Natural killer cell (primary cell): Measurements from ENCODE around the gene ITPR1. TPM values are rescaled to one million over a fixed set of nuclear protein-coding genes. Genes with fewer than 3 reads are reported as not detected.
A peak's percentile ranks its signal among the peaks of the same experiment; 100 is the strongest.

ENCODE experiments used
- ATAC-seq, 3 donors: fragments of 150-1000 bp in 2 of 3; fragments of 200-7000 bp in 1 of 3; cut with Tn5 transposase; 1 replicate in 1 of 3; 2 replicates in 2 of 3; pipeline ENCODE4 v1.10.0; 2021; ENCODE audit warnings: mild to moderate bottlenecking in 2 of 3, moderate library complexity in 2 of 3
- DNase-seq, 2 donors: peaks; one replicate each; pipeline versions ENCODE4 v3.0.0 to v3.0.0-alpha.2; 2013 to 2021; ENCODE audit warnings: mixed read lengths in 1 of 2
- H3K27ac ChIP-seq: one replicate; pipeline ENCODE4 v1.5.1; 2013; ENCODE audit warnings: mild to moderate bottlenecking, low read length
- H3K27me3 ChIP-seq: one replicate; pipeline ENCODE4 v1.6.1; 2013; ENCODE audit warnings: low read length; ENCODE audit not compliant: control insufficient read depth, insufficient read depth
- H3K36me3 ChIP-seq: one replicate; pipeline ENCODE4 v1.6.1; 2013; ENCODE audit warnings: low read length; ENCODE audit not compliant: control insufficient read depth, insufficient read depth
- H3K4me1 ChIP-seq: one replicate; pipeline ENCODE4 v1.6.1; 2013; ENCODE audit warnings: low read length; ENCODE audit not compliant: control insufficient read depth, insufficient read depth
- H3K4me3 ChIP-seq: one replicate; pipeline ENCODE4 v1.5.1; 2013; ENCODE audit warnings: low read length
- H3K9me3 ChIP-seq: one replicate; pipeline ENCODE4 v1.6.1; 2013; ENCODE audit warnings: low read length; ENCODE audit not compliant: control insufficient read depth, insufficient read depth
- H3K27ac Mint-ChIP-seq, 2 donors: one replicate each; pipeline ENCODE4 v1.8.0; 2022; ENCODE audit warnings: mild to moderate bottlenecking in 2 of 2, mixed read lengths in 2 of 2, moderate library complexity in 1 of 2
- H3K27me3 Mint-ChIP-seq, 2 donors: one replicate each; pipeline ENCODE4 v1.8.0; 2022; ENCODE audit warnings: low read depth in 2 of 2, mixed read lengths in 2 of 2
- H3K36me3 Mint-ChIP-seq: one replicate; pipeline ENCODE4 v1.8.0; 2022; ENCODE audit warnings: mixed read lengths
- H3K4me1 Mint-ChIP-seq, 2 donors: one replicate each; pipeline ENCODE4 v1.8.0; 2022; ENCODE audit warnings: mixed read lengths in 2 of 2
- H3K4me3 Mint-ChIP-seq: one replicate; pipeline ENCODE4 v1.8.0; 2022; ENCODE audit warnings: mild to moderate bottlenecking, moderate library complexity, mixed read lengths
- H3K9me3 Mint-ChIP-seq, 2 donors: one replicate each; pipeline ENCODE4 v1.8.0; 2022; ENCODE audit warnings: mixed read lengths in 2 of 2
- WGBS: methylation state at CpG from one replicate; pipeline ENCODE4 v1.1.7; 2013; ENCODE audit warnings: missing lambda C conversion rate; ENCODE audit not compliant: insufficient coverage; 5-methylcytosine and 5-hydroxymethylcytosine counted together
- intact Hi-C: fragments of 100-400 bp; cut with micrococcal nuclease; formaldehyde crosslinking; loops from one replicate; pipeline ENCODE4 v1.14.2; 2022
- total RNA-seq, 4 donors: library from RNA; stranded (reverse); fragments of 120-200 nt in 1 of 4; gene quantifications; one replicate each; pipeline versions ENCODE4 v1.2.3 to v1.2.4, GENCODE V29; 2013 to 2022
- TF ChIP-seq, protein P1 (sequence below): fragments of 200-600 bp; IDR thresholded peaks from one replicate; pipeline ENCODE4 v1.8.0; 2022; ENCODE audit warnings: antibody characterized with exemption

Gene ITPR1
- total RNA-seq, 3 donors from 2014 or later (not counting 1 experiment from before 2014, with no cell fraction given), result 86.7 to 123 (median 94.8) TPM

GRCh38 chr3:4864503-4864902 is 371.4 kb downstream of the ITPR1 start:
- no peak overlapping the region for H3K4me3 ChIP-seq
- Mint-ChIP-seq H3K36me3 (peaks cover 12% of the 10 kb centered on the region), H3K4me1 (peaks cover 24% of the 10 kb centered on the region in 2 donors), H3K9me3 (peaks cover 0 to 7% of the 10 kb centered on the region in 2 donors), H3K27ac (no peak overlapping the region), H3K4me3 (no peak overlapping the region), H3K27me3 (no peaks in the 10 kb centered on the region)
- H3K36me3 ChIP-seq, result no peaks in the 10 kb centered on the region
- H3K9me3 ChIP-seq, result peaks cover 8% of the 10 kb centered on the region
- peaks cover 20% of the 10 kb centered on the region for H3K4me1 ChIP-seq
- intact Hi-C loops, result no loop called here
- TF ChIP-seq, protein P1, sequence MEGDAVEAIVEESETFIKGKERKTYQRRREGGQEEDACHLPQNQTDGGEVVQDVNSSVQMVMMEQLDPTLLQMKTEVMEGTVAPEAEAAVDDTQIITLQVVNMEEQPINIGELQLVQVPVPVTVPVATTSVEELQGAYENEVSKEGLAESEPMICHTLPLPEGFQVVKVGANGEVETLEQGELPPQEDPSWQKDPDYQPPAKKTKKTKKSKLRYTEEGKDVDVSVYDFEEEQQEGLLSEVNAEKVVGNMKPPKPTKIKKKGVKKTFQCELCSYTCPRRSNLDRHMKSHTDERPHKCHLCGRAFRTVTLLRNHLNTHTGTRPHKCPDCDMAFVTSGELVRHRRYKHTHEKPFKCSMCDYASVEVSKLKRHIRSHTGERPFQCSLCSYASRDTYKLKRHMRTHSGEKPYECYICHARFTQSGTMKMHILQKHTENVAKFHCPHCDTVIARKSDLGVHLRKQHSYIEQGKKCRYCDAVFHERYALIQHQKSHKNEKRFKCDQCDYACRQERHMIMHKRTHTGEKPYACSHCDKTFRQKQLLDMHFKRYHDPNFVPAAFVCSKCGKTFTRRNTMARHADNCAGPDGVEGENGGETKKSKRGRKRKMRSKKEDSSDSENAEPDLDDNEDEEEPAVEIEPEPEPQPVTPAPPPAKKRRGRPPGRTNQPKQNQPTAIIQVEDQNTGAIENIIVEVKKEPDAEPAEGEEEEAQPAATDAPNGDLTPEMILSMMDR, result no peak
- DNase-seq (no peak), ATAC-seq (no peak)
- no peaks in the 10 kb centered on the region for H3K27me3 ChIP-seq
- H3K27ac ChIP-seq, result no peak overlapping the region
- 100% methylated on average over 1 of the region's 1 CpG for WGBS

DNA sequence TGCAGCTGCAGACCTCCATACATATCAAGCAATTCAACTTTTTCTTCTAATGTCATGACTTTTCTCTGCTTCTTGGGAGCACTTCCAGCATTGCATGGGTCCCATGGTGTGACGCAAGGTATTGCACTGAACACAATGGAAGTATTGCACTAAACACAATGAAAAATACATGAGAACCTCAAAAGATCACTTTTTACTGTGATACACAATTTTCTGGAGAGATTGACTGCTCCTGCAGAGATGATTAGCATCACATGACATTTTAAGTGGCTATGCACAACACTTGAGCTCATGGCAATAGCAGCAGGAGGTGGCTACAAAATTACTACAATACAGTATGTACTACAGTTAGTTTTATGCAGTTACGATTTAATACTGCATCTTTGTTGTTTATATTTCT is 372.6 kb downstream of the ITPR1 start:
- ATAC-seq (no peak), DNase-seq (no peak)
- Mint-ChIP-seq H3K9me3 (peaks cover 0 to 7% of the 10 kb centered on the region in 2 donors), H3K4me1 (peaks cover 24% of the 10 kb centered on the region in 2 donors), H3K27ac (no peak overlapping the region), H3K27me3 (no peaks in the 10 kb centered on the region), H3K4me3 (no peak overlapping the region), H3K36me3 (peaks cover 12% of the 10 kb centered on the region)
- intact Hi-C loops, result no loop called here
- Histone ChIP-seq H3K36me3 (no peaks in the 10 kb centered on the region), H3K9me3 (peaks cover 8% of the 10 kb centered on the region), H3K27me3 (no peaks in the 10 kb centered on the region), H3K4me3 (no peak overlapping the region), H3K4me1 (peaks cover 21% of the 10 kb centered on the region), H3K27ac (no peak overlapping the region)
- WGBS, result 100% methylated on average over 1 of the region's 2 CpGs
- TF ChIP-seq, protein P1, result no peak

GRCh38 chr3:4866866-4867265 is 373.7 kb downstream of the ITPR1 start:
- H3K4me1 Mint-ChIP-seq, result peaks cover 24% of the 10 kb centered on the region in 2 donors
- WGBS, result 38% methylated on average over 5 of the region's 6 CpGs
- ATAC-seq (peak; percentile 17 to 43 (median 33)), DNase-seq (peak in 1 of 2 donors; percentile 56)
- peak overlapping the region; percentile 90 to 94 for H3K27ac Mint-ChIP-seq
- Histone ChIP-seq H3K27ac (peak overlapping the region; percentile 99), H3K27me3 (no peaks in the 10 kb centered on the region), H3K4me3 (no peak overlapping the region), H3K36me3 (no peaks in the 10 kb centered on the region), H3K4me1 (peaks cover 21% of the 10 kb centered on the region), H3K9me3 (peaks cover 1% of the 10 kb centered on the region)
- peak overlapping the region; percentile 83 for H3K4me3 Mint-ChIP-seq
- H3K9me3 Mint-ChIP-seq, result peaks cover 0 to 3% of the 10 kb centered on the region in 2 donors
- TF ChIP-seq, protein P1, result no peak
- intact Hi-C loops, result no loop called here
- H3K36me3 Mint-ChIP-seq, result peaks cover 2% of the 10 kb centered on the region
- no peaks in the 10 kb centered on the region for H3K27me3 Mint-ChIP-seq

DNA sequence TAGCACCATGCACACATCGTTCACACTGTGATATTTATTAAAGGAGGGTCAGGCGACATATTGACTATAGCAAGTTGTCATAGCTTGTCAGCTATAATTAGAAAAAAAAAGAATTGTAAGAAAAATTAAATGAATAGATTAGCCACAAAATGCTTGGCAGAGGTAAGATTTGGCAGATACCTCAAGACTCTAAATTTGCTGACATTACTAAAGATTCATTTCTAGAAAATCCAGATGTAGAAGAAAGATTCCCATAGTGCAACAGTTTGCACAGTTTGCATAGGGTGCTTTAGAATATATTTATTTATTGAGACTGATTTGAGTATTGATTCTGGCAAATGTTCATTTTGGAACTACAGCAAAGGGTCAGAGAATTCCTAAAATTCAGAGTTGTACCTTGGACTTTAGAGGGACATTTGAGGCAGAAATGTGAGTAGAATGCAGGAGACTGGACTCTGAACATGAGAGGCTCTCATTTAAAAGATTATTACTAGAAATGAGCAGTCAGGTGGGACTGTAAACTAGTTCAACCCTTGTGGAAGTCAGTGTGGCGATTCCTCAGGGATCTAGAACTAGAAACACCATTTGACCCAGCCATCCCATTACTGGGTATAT is 384.1 kb downstream of the ITPR1 start:
- no peaks in the 10 kb centered on the region for H3K27me3 Mint-ChIP-seq
- H3K36me3 Mint-ChIP-seq, result no peaks in the 10 kb centered on the region
- Histone ChIP-seq H3K4me1 (no peaks in the 10 kb centered on the region), H3K27me3 (no peaks in the 10 kb centered on the region), H3K27ac (no peak overlapping the region), H3K4me3 (no peak overlapping the region), H3K36me3 (no peaks in the 10 kb centered on the region), H3K9me3 (no peaks in the 10 kb centered on the region)
- no peak overlapping the region for H3K27ac Mint-ChIP-seq
- WGBS, result 94% methylated on average over 3 of the region's 3 CpGs
- intact Hi-C loops, result no loop called here
- ATAC-seq (no peak), DNase-seq (no peak)
- peaks cover 0 to 4% of the 10 kb centered on the region in 2 donors for H3K4me1 Mint-ChIP-seq
- TF ChIP-seq, protein P1, result no peak
- H3K9me3 Mint-ChIP-seq, result no peaks in the 10 kb centered on the region
- H3K4me3 Mint-ChIP-seq, result no peak overlapping the region
